Urinary bladder (tissue), 4 donors: ENCODE measurements around the gene NRXN3. TPM values are rescaled to one million over a fixed set of nuclear protein-coding genes. Genes with fewer than 3 reads are reported as not detected.

ENCODE experiments used
- DNase-seq: peaks from one replicate; pipeline ENCODE4 v3.0.0-alpha.2; 2015; ENCODE audit errors: extremely low spot score
- H3K27ac ChIP-seq: one replicate; pipeline ENCODE4 v1.5.1; 2013; ENCODE audit warnings: low read depth, mild to moderate bottlenecking, moderate library complexity
- H3K36me3 ChIP-seq: one replicate; pipeline ENCODE4 v1.6.1; 2013; ENCODE audit warnings: mild to moderate bottlenecking, moderate library complexity; ENCODE audit not compliant: insufficient read depth
- H3K4me1 ChIP-seq: one replicate; pipeline ENCODE4 v1.6.1; 2013; ENCODE audit warnings: mild to moderate bottlenecking, moderate library complexity; ENCODE audit not compliant: insufficient read depth
- H3K4me3 ChIP-seq: one replicate; pipeline ENCODE4 v1.5.1; 2013; ENCODE audit warnings: low read depth, low read length
- WGBS: extraction: QIAGEN DNeasy Blood & Tissue Kit; methylation state at CpG from one replicate; pipeline ENCODE4 v1.1.7; 2013; 5-methylcytosine and 5-hydroxymethylcytosine counted together
- polyA plus RNA-seq: library from polyadenylated mRNA; stranded (reverse); fragments of 200-250 nt; gene quantifications from one replicate; pipeline ENCODE4 v1.2.3, GENCODE V29; 2013
- total RNA-seq: library from RNA; depleted of rRNA; stranded (reverse); fragments of >200 nt; gene quantifications from one replicate; pipeline ENCODE4 v1.2.3, GENCODE V29; 2014
- donor health status: healthy with polysubstance abuse.
- donor health status: healthy.

Gene NRXN3
- total and polyA plus RNA-seq, 2 donors, result 3.9 to 6.7 TPM

GRCh38 chr14:79511146-79511545, 1341.0 kb downstream of the NRXN3 start:
- no peak for DNase-seq
- no peaks in the 10 kb centered on the region for H3K4me1 ChIP-seq

GRCh38 chr14:79513446-79513845, 1343.3 kb downstream of the NRXN3 start:
- 41% methylated on average over 1 of the region's 1 CpG for WGBS

More at GRCh38 chr14:79511146-79511545, 1341.0 kb downstream of the NRXN3 start:
- H3K27ac ChIP-seq, result no peak overlapping the region
- WGBS, result 61% methylated on average over 3 of the region's 3 CpGs
- no peak overlapping the region for H3K4me3 ChIP-seq
- H3K36me3 ChIP-seq, result no peaks in the 10 kb centered on the region

GRCh38 chr14:79514700-79515099, 1344.5 kb downstream of the NRXN3 start:
- H3K4me1 ChIP-seq, result no peaks in the 10 kb centered on the region

More at GRCh38 chr14:79513446-79513845, 1343.3 kb downstream of the NRXN3 start:
- Histone ChIP-seq H3K36me3 (no peaks in the 10 kb centered on the region), H3K4me3 (no peak overlapping the region), H3K27ac (no peak overlapping the region), H3K4me1 (no peaks in the 10 kb centered on the region)
- no peak for DNase-seq

GRCh38 chr14:79515158-79515557, 1345.0 kb downstream of the NRXN3 start:
- Histone ChIP-seq H3K4me3 (no peak overlapping the region), H3K27ac (no peak overlapping the region), H3K36me3 (no peaks in the 10 kb centered on the region), H3K4me1 (no peaks in the 10 kb centered on the region)
- no peak for DNase-seq
- WGBS, result 65% methylated on average over 3 of the region's 3 CpGs

More at GRCh38 chr14:79514700-79515099, 1344.5 kb downstream of the NRXN3 start:
- DNase-seq, result no peak
- H3K36me3 ChIP-seq, result no peaks in the 10 kb centered on the region
- H3K4me3 ChIP-seq, result no peak overlapping the region
- no peak overlapping the region for H3K27ac ChIP-seq
- WGBS, result 69% methylated on average over 2 of the region's 2 CpGs

GRCh38 chr14:79516009-79516408, 1345.8 kb downstream of the NRXN3 start:
- Histone ChIP-seq H3K27ac (no peak overlapping the region), H3K4me1 (no peaks in the 10 kb centered on the region), H3K4me3 (no peak overlapping the region), H3K36me3 (no peaks in the 10 kb centered on the region)
- 66% methylated on average over 2 of the region's 2 CpGs for WGBS
- no peak for DNase-seq

GRCh38 chr14:79525416-79525815, 1355.2 kb downstream of the NRXN3 start:
- no peak overlapping the region for H3K4me3 ChIP-seq
- no peak overlapping the region for H3K27ac ChIP-seq
- WGBS, result 73% methylated on average over 3 of the region's 3 CpGs
- no peak for DNase-seq
- no peaks in the 10 kb centered on the region for H3K36me3 ChIP-seq
- H3K4me1 ChIP-seq, result no peaks in the 10 kb centered on the region

GRCh38 chr14:79528828-79529416, 1358.7 kb downstream of the NRXN3 start:
- Histone ChIP-seq H3K4me3 (no peak overlapping the region), H3K27ac (no peak overlapping the region), H3K4me1 (no peaks in the 10 kb centered on the region), H3K36me3 (no peaks in the 10 kb centered on the region)
- WGBS, result 83% methylated on average over 16 of the region's 16 CpGs
- peak; percentile 39 for DNase-seq

- H3K4me1 ChIP-seq, result no peaks in the 10 kb centered on the region
- no peak for DNase-seq
- no peaks in the 10 kb centered on the region for H3K36me3 ChIP-seq
- 92% methylated on average over 1 of the region's 1 CpG for WGBS
- no peak overlapping the region for H3K27ac ChIP-seq
- no peak overlapping the region for H3K4me3 ChIP-seq
Observed at GRCh38 chr14:79530555-79530954, 1360.4 kb downstream of the NRXN3 start.

- Histone ChIP-seq H3K4me1 (no peaks in the 10 kb centered on the region), H3K36me3 (no peaks in the 10 kb centered on the region), H3K4me3 (no peak overlapping the region), H3K27ac (no peak overlapping the region)
- 61% methylated on average over 8 of the region's 8 CpGs for WGBS
- DNase-seq, result no peak
Observed at GRCh38 chr14:79534703-79535353, 1364.7 kb downstream of the NRXN3 start.

GRCh38 chr14:79540394-79540793, 1370.2 kb downstream of the NRXN3 start:
- H3K27ac ChIP-seq, result no peak overlapping the region

GRCh38 chr14:79542121-79542520, 1371.9 kb downstream of the NRXN3 start:
- Histone ChIP-seq H3K4me1 (no peaks in the 10 kb centered on the region), H3K27ac (no peak overlapping the region), H3K4me3 (no peak overlapping the region), H3K36me3 (no peaks in the 10 kb centered on the region)
- DNase-seq, result no peak
- WGBS, result 36% methylated on average over 3 of the region's 3 CpGs

More at GRCh38 chr14:79540394-79540793, 1370.2 kb downstream of the NRXN3 start:
- WGBS, result 79% methylated on average over 1 of the region's 1 CpG
- Histone ChIP-seq H3K4me1 (no peaks in the 10 kb centered on the region), H3K4me3 (no peak overlapping the region), H3K36me3 (no peaks in the 10 kb centered on the region)
- DNase-seq, result peak; percentile 84

GRCh38 chr14:79543348-79543747, 1373.2 kb downstream of the NRXN3 start:
- DNase-seq, result no peak
- no peak overlapping the region for H3K27ac ChIP-seq
- H3K4me1 ChIP-seq, result no peaks in the 10 kb centered on the region
- no peaks in the 10 kb centered on the region for H3K36me3 ChIP-seq
- H3K4me3 ChIP-seq, result no peak overlapping the region
- WGBS, result 85% methylated on average over 1 of the region's 1 CpG

- Histone ChIP-seq H3K4me1 (no peaks in the 10 kb centered on the region), H3K36me3 (no peaks in the 10 kb centered on the region)
Observed at GRCh38 chr14:79543967-79544697, 1374.0 kb downstream of the NRXN3 start.

GRCh38 chr14:79544698-79545070, 1374.5 kb downstream of the NRXN3 start:
- H3K36me3 ChIP-seq, result no peaks in the 10 kb centered on the region
- no peak overlapping the region for H3K4me3 ChIP-seq
- H3K27ac ChIP-seq, result no peak overlapping the region
- no peak for DNase-seq
- WGBS, result 54% methylated on average over 1 of the region's 1 CpG
- no peaks in the 10 kb centered on the region for H3K4me1 ChIP-seq

More at GRCh38 chr14:79543967-79544697, 1374.0 kb downstream of the NRXN3 start:
- no peak overlapping the region for H3K4me3 ChIP-seq
- 71% methylated on average over 7 of the region's 7 CpGs for WGBS
- no peak overlapping the region for H3K27ac ChIP-seq
- no peak for DNase-seq
